ENCODE data around the gene CAPN9.
"Not testable (repeated sequence)": the region's sequence is repeated elsewhere in the genome, so short reads cannot be mapped to it uniquely, and the experiment has no call there.

CAPN9 gene

DNA sequence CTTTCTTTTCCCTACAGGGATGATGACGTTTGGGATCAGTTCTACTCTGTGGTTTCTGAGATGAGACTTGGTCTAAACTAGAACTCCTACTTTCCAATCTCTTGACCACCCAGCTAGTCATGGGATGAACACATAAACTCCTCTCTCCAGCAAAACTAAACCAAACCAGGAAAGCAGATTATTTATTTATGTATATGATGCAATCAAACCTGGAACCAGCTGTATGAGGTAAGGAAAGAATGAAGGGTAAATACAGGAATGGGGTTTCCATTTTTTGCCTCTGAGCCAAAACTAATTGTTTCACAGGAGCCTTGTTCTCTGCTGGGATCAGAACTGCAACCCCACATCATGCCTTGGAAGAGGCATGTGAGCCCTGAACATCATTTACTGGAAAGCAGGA, 29.9 kb upstream of the CAPN9 start:
- Histone ChIP-seq H3K4me3 (ENCODE audit: low read depth in 1 of 2, low read length in 2 of 2) (no peak overlapping the region), H2AFZ (ENCODE audit: low read depth, low read length) (no peak overlapping the region), H3K79me2 (ENCODE audit: insufficient read depth, low read length) (no peaks in the 10 kb centered on the region), H3K4me1 (ENCODE audit: insufficient read depth, low read length) (no peaks in the 10 kb centered on the region), H3K9me3 (ENCODE audit: insufficient read depth, low read length, severe bottlenecking) (peaks cover 6% of the 10 kb centered on the region), H4K20me1 (ENCODE audit: insufficient read depth, low read length) (no peaks in the 10 kb centered on the region), H3K4me2 (ENCODE audit: insufficient read depth, low read length) (no peak overlapping the region), H3K36me3 (ENCODE audit: insufficient read depth, low read length) (no peaks in the 10 kb centered on the region), H3K27me3 (ENCODE audit: insufficient read depth, low read length, poor library complexity) (no peaks in the 10 kb centered on the region), H3K27ac (ENCODE audit: low read length) (no peak overlapping the region), H3K9ac (ENCODE audit: low read depth, low read length) (no peak overlapping the region)
- no peak for TF ChIP-seq CTCF (IDR thresholded peaks at IDR 0.05; ENCODE audit: borderline replicate concordance, extremely low read depth, low read length, poor library complexity, severe bottlenecking)
- no peak for TF ChIP-seq EZH2 (IDR thresholded peaks at IDR 0.05; ENCODE audit: borderline replicate concordance, low read depth, low read length, severe bottlenecking)
- ATAC-seq (ENCODE audit: insufficient read depth, low read depth) = no peak
- no peak for DNase-seq

- H3K4me1 ChIP-seq (ENCODE audit: insufficient read depth, low read length); H3K27me3 ChIP-seq (ENCODE audit: insufficient read depth, low read length, poor library complexity); H3K4me3 ChIP-seq (ENCODE audit: low read depth in 1 of 2, low read length in 2 of 2); H3K4me2 ChIP-seq (ENCODE audit: insufficient read depth, low read length); H3K79me2 ChIP-seq (ENCODE audit: insufficient read depth, low read length); H2AFZ ChIP-seq (ENCODE audit: low read depth, low read length); H3K27ac ChIP-seq (ENCODE audit: low read length); DNase-seq; H3K9me3 ChIP-seq (ENCODE audit: insufficient read depth, low read length, severe bottlenecking); H4K20me1 ChIP-seq (ENCODE audit: insufficient read depth, low read length); H3K36me3 ChIP-seq (ENCODE audit: insufficient read depth, low read length); H3K9ac ChIP-seq (ENCODE audit: low read depth, low read length); ATAC-seq (ENCODE audit: insufficient read depth, low read depth): not testable (repeated sequence)
Observed at GRCh38 chr1:230721849-230722522, 25.2 kb upstream of the CAPN9 start.

- no peak for ATAC-seq (ENCODE audit: insufficient read depth, low read depth)
- DNase-seq = no peak
- TF ChIP-seq CTCF (IDR thresholded peaks at IDR 0.05; ENCODE audit: borderline replicate concordance, extremely low read depth, low read length, poor library complexity, severe bottlenecking) (no peak), EZH2 (IDR thresholded peaks at IDR 0.05; ENCODE audit: borderline replicate concordance, low read depth, low read length, severe bottlenecking) (no peak)
- no peaks in the 10 kb centered on the region for H4K20me1 ChIP-seq (ENCODE audit: insufficient read depth, low read length)
- no peak overlapping the region for H3K9ac ChIP-seq (ENCODE audit: low read depth, low read length)
- H3K27me3 ChIP-seq (ENCODE audit: insufficient read depth, low read length, poor library complexity) = no peaks in the 10 kb centered on the region
- no peak overlapping the region for H3K27ac ChIP-seq (ENCODE audit: low read length)
- H3K4me3 ChIP-seq (ENCODE audit: low read depth in 1 of 2, low read length in 2 of 2) = no peak overlapping the region
- H3K4me2 ChIP-seq (ENCODE audit: insufficient read depth, low read length) = no peak overlapping the region
- no peaks in the 10 kb centered on the region for H3K79me2 ChIP-seq (ENCODE audit: insufficient read depth, low read length)
- H3K4me1 ChIP-seq (ENCODE audit: insufficient read depth, low read length) = no peaks in the 10 kb centered on the region
- no peak overlapping the region for H2AFZ ChIP-seq (ENCODE audit: low read depth, low read length)
- peaks cover 8% of the 10 kb centered on the region for H3K9me3 ChIP-seq (ENCODE audit: insufficient read depth, low read length, severe bottlenecking)
- no peaks in the 10 kb centered on the region for H3K36me3 ChIP-seq (ENCODE audit: insufficient read depth, low read length)
Observed at GRCh38 chr1:230725256-230726012, 21.8 kb upstream of the CAPN9 start.

DNA sequence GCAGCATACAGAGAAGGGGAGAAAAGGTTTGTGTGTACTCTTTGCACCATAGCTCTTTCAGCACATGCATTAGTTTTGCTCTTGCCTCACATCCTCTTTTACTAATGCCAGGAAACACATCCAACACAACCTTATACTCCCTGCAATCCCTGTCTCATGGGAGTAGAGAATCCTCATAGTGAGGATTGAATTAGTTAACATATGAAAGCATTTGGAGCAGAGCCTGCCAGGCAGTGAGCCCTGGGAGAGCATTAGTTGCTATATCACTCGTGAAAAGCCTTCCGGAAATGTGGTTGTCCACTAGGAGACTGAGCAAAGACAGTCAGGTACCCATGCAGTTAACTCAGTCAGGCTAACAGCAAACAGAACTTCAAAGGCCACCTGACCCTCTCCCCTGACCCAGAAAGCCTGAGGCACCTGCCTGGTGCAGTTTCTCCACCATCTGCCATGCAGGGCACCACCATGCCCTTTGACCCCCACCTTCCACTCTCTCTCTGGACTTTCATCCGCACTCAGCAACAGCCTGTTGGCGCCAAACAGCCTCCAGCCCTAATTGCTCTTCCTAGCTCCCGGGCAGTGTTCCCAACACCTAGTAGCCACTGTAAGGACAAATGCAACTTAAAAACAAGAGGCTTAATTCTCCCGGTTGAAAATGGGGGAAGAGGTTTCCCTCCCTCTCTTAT, 18.3 kb upstream of the CAPN9 start:
- Histone ChIP-seq H4K20me1 (ENCODE audit: insufficient read depth, low read length) (no peaks in the 10 kb centered on the region), H3K27me3 (ENCODE audit: insufficient read depth, low read length, poor library complexity) (no peaks in the 10 kb centered on the region), H3K9me3 (ENCODE audit: insufficient read depth, low read length, severe bottlenecking) (no peaks in the 10 kb centered on the region), H3K36me3 (ENCODE audit: insufficient read depth, low read length) (no peaks in the 10 kb centered on the region), H3K4me1 (ENCODE audit: insufficient read depth, low read length) (no peaks in the 10 kb centered on the region), H3K27ac (ENCODE audit: low read length) (no peak overlapping the region), H3K79me2 (ENCODE audit: insufficient read depth, low read length) (no peaks in the 10 kb centered on the region), H3K4me3 (ENCODE audit: low read depth in 1 of 2, low read length in 2 of 2) (no peak overlapping the region), H2AFZ (ENCODE audit: low read depth, low read length) (no peak overlapping the region), H3K9ac (ENCODE audit: low read depth, low read length) (no peak overlapping the region), H3K4me2 (ENCODE audit: insufficient read depth, low read length) (no peak overlapping the region)
- TF ChIP-seq CTCF (IDR thresholded peaks at IDR 0.05; ENCODE audit: borderline replicate concordance, extremely low read depth, low read length, poor library complexity, severe bottlenecking) (no peak), EZH2 (IDR thresholded peaks at IDR 0.05; ENCODE audit: borderline replicate concordance, low read depth, low read length, severe bottlenecking) (no peak)
- ATAC-seq (ENCODE audit: insufficient read depth, low read depth) = no peak
- DNase-seq = no peak

Data from DND-41 (cell line).